T-helper 17 cell (primary cell): ENCODE results near the gene JPH3. TPM values are rescaled to one million over a fixed set of nuclear protein-coding genes. Genes with fewer than 3 reads are reported as not detected.

Source experiments
- ATAC-seq: fragments of 150-1000 bp; cut with Tn5 transposase; 2 replicates; pipeline ENCODE4 v1.10.0; 2021; ENCODE audit warnings: mild to moderate bottlenecking, moderate library complexity
- DNase-seq, 3 donors: peaks; one replicate each; pipeline versions ENCODE4 v3.0.0 to v3.0.0-alpha.2; 2020 to 2021
- H3K9me3 ChIP-seq: one replicate; pipeline ENCODE4 v1.7.0; 2013; ENCODE audit warnings: low read length, mild to moderate bottlenecking; ENCODE audit not compliant: control insufficient read depth, poor library complexity, severe bottlenecking
- H3K27ac Mint-ChIP-seq: one replicate; pipeline ENCODE4 v1.8.0; 2022; ENCODE audit warnings: mild to moderate bottlenecking, moderate library complexity, mixed read lengths
- H3K27me3 Mint-ChIP-seq: one replicate; pipeline ENCODE4 v1.8.0; 2022; ENCODE audit warnings: mixed read lengths
- H3K36me3 Mint-ChIP-seq: one replicate; pipeline ENCODE4 v1.8.0; 2022; ENCODE audit warnings: low read depth, mixed read lengths
- H3K4me1 Mint-ChIP-seq: one replicate; pipeline ENCODE4 v1.8.0; 2022; ENCODE audit warnings: mild to moderate bottlenecking, mixed read lengths
- H3K4me3 Mint-ChIP-seq: one replicate; pipeline ENCODE4 v1.8.0; 2022; ENCODE audit warnings: mild to moderate bottlenecking, moderate library complexity, mixed read lengths
- total RNA-seq, 4 donors: library from RNA in 2 of 4; stranded (reverse) in 2 of 4; gene quantifications; one replicate each; pipeline ENCODE4 v1.2.3 and lab custom pipeline; 2022 to 2026

The JPH3 gene
- total RNA-seq, 2 donors from 2014 or later: 0.08 TPM; not detected in 1

DNA sequence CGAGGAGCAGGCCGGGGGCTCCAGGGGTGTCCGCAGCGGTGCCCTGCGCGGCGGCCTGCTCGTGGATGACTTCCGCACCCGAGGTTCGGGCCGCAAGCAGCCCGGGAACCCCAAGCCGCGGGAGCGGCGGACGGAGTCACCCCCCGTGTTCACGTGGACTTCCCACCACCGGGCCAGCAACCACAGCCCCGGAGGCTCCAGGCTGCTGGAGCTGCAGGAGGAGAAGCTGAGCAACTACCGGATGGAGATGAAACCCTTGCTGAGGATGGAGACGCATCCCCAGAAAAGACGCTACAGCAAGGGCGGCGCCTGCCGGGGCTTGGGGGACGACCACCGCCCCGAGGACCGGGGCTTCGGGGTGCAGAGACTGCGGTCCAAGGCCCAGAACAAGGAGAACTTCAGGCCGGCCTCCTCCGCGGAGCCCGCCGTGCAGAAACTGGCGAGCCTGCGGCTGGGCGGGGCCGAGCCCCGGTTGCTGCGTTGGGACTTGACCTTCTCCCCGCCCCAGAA, 87.7 kb downstream of the JPH3 start:
- no peaks in the 10 kb centered on the region for H3K4me1 Mint-ChIP-seq
- DNase-seq (no peak), ATAC-seq (no peak)
- H3K27ac Mint-ChIP-seq: no peak overlapping the region
- H3K9me3 ChIP-seq: no peaks in the 10 kb centered on the region
- H3K36me3 Mint-ChIP-seq: no peaks in the 10 kb centered on the region
- H3K27me3 Mint-ChIP-seq: peaks cover 14% of the 10 kb centered on the region
- H3K4me3 Mint-ChIP-seq: no peak overlapping the region

DNA sequence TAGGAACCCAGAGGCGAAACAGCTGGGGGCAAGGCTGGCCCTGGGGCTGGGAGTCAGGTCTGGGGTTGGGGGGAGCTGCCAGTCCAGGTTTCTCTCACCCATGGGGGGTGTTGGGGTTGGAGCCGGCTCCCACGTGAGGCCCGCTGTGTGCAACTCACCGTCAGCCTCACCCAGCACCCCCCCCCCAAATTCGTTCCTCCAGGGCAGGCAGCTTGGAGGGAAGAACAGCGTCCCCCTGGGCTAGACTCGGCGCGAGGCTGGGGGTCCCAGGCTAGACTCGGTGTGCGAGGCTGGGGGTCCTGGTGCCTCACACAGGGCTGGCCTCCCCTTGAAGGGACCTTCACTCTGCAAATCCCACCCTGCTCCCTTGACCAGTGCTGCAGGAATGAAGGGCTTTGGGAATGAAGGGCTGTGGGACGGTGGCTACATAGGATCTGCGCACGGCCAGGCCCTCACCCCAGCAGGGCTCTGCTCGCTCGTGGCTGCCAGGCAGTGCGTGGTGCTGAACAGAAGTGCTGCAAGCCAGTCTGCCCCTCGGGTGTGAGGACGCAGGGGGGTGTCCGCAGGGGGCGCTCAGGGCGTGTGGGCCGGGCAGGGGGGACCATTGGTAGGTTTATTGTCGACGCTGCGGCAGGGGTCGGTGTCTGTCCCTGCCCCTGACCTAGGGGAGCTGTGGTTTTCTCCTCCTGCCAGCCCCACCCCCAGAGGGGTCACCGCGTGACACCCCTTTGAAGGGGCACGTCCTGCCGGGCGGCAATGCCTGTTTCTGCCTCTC, 88.8 kb downstream of the JPH3 start:
- no peaks in the 10 kb centered on the region for H3K9me3 ChIP-seq
- Mint-ChIP-seq H3K27me3 (peaks cover 7% of the 10 kb centered on the region), H3K36me3 (no peaks in the 10 kb centered on the region), H3K27ac (no peak overlapping the region), H3K4me3 (no peak overlapping the region), H3K4me1 (no peaks in the 10 kb centered on the region)
- DNase-seq (no peak), ATAC-seq (no peak)

DNA sequence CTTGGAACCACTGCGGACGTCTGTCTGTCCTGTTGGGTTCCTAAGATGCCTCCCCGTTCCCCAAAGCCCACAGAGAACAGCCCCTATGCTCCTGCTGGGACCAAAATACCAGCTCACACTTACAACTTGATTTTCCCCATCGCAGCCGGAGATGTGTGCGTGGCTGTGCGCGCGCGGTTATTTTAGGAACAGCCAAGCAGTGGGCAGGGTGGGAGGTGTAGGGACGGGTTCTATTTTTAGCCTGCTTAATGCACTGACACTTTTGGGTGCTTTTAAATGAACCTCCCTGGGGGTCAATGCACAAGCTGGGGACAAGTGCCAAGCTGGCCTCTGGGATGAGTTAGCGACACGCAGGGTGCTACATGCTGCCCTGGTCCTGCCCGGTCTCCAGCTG, 89.4 kb downstream of the JPH3 start:
- H3K4me3 Mint-ChIP-seq: no peak overlapping the region
- no peak for ATAC-seq
- peaks cover 7% of the 10 kb centered on the region for H3K27me3 Mint-ChIP-seq
- H3K9me3 ChIP-seq: no peaks in the 10 kb centered on the region
- H3K36me3 Mint-ChIP-seq: no peaks in the 10 kb centered on the region
- H3K4me1 Mint-ChIP-seq: no peaks in the 10 kb centered on the region
- H3K27ac Mint-ChIP-seq: no peak overlapping the region
- no peak for DNase-seq

DNA sequence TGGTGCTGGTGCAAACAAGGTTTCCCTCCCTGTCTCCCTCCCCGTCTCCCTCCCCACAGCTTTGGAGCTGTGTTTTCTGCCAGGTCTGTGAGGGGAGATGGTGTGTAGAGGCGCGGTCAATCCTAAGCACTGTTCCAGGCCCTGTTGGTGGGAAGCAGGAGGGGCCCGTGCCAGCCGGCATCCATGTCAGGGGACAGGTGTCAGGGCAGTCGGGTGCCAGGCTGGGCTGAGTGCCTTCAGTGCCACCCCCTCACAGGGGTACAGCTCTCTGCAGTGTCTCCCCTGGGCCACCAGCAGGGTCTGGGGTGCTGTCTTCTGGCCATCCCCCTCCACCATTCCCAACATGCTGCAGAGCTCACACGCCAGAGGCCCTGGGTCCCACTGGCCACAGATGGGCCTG, 89.9 kb downstream of the JPH3 start:
- DNase-seq (no peak), ATAC-seq (no peak)
- Mint-ChIP-seq H3K4me1 (no peaks in the 10 kb centered on the region), H3K27ac (peak overlapping the region; percentile 27), H3K36me3 (no peaks in the 10 kb centered on the region), H3K4me3 (no peak overlapping the region), H3K27me3 (peaks cover 2% of the 10 kb centered on the region)
- no peaks in the 10 kb centered on the region for H3K9me3 ChIP-seq

DNA sequence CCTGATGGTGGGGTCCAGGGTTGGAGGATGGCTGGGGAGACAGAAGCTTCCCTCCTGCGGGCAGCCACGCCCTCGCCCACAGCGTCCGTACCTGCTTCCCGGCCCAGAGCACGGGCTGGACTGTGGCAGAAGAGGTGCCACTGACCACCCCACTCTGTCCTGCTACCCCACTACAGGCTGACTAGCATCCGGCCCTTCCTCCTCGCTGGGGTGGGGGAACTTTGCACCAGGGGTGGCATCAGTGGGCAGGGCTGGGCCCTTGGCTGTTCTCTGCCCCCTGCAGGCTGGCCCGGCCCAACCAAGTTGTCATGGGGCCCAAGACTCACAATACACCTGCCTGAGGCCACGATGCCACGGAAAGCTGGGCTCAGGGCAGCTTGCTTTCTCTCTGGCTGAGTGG, 90.4 kb downstream of the JPH3 start:
- H3K36me3 Mint-ChIP-seq: no peaks in the 10 kb centered on the region
- no peaks in the 10 kb centered on the region for H3K4me1 Mint-ChIP-seq
- H3K27me3 Mint-ChIP-seq: no peaks in the 10 kb centered on the region
- H3K4me3 Mint-ChIP-seq: no peak overlapping the region
- no peak for DNase-seq
- H3K9me3 ChIP-seq: no peaks in the 10 kb centered on the region
- H3K27ac Mint-ChIP-seq: peak overlapping the region; percentile 27
- ATAC-seq: no peak

DNA sequence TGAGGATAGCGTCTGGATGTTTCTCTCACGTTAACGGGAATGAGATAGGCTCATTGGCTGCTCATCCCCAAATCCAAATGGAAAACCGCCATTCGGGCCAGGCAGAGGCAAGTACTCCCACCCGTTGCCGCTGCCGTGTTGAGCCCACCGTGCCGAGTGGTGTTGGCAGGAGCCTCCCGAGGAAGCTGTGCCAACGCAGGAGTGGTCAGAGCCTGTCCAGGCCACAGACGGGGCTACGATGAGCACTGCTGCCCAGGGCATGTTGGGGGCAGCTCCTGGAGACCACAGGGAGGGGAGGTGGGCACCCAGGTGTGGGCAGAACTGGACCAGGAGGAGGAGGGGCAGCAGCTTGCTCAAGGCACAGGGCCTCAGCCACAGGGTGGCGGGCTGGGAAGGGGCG, 91.5 kb downstream of the JPH3 start:
- H3K9me3 ChIP-seq: no peaks in the 10 kb centered on the region
- DNase-seq (no peak), ATAC-seq (no peak)
- no peak overlapping the region for H3K4me3 Mint-ChIP-seq
- no peaks in the 10 kb centered on the region for H3K36me3 Mint-ChIP-seq
- H3K27me3 Mint-ChIP-seq: no peaks in the 10 kb centered on the region
- no peak overlapping the region for H3K27ac Mint-ChIP-seq
- peaks cover 8% of the 10 kb centered on the region for H3K4me1 Mint-ChIP-seq

DNA sequence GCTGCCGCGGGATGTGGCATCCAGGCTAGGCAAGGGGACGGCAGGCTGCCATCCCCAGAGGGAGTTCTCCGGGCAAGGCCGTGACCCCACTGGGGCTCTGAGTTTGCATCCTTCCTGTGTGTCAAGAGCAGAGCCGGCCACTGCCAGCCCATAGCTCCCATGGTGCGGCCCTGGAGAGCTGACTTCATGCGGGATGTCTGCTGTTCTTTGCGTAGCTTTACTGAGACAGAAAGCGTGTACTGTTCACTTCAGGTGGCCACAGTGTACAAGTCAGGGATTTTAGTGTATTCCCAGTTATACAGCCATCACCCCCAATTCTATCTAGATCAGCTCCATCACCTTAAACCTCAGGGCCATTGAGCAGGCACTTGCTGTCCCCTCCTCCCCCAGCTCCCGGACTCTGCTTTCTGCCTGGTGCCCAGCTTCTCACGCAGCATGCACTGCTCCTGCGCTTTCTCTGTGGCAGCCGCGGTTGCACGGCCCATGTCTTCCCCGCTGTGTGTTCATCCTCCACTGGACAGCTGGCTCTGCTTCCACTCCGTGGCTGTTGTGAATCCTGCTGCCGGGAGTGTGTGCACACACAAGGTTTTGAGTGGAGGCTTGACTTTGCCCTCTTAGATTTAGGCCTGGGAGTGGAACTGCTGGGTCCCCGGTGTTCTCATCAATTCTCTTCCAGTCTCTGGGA, 92.3 kb downstream of the JPH3 start:
- H3K27me3 Mint-ChIP-seq: no peaks in the 10 kb centered on the region
- H3K4me3 Mint-ChIP-seq: no peak overlapping the region
- no peaks in the 10 kb centered on the region for H3K36me3 Mint-ChIP-seq
- H3K4me1 Mint-ChIP-seq: peaks cover 11% of the 10 kb centered on the region
- H3K9me3 ChIP-seq: no peaks in the 10 kb centered on the region
- DNase-seq: no peak
- no peak for ATAC-seq
- H3K27ac Mint-ChIP-seq: no peak overlapping the region

DNA sequence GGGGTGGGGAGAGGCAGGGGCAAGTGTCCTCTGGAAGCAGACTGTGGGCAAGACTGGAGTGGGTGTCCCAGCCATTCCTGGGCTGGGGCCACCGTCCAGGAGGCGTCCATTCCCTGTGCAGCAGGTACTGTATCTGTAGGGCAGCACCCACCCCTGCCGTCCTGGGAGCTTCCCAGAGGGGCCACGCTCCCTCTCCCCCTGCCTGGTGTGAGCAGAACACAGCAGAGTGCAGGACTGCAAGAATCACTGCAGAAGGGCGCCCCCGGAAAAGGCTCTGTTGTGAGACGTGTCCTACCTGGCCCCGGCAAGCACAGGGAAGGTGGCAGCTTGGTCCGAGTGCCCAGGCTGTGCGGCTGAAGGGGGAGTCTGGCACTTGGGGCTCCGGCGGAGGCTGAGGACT, 93.2 kb downstream of the JPH3 start:
- ATAC-seq: no peak
- Mint-ChIP-seq H3K4me1 (peaks cover 14% of the 10 kb centered on the region), H3K4me3 (no peak overlapping the region), H3K27ac (no peak overlapping the region), H3K36me3 (no peaks in the 10 kb centered on the region), H3K27me3 (no peaks in the 10 kb centered on the region)
- H3K9me3 ChIP-seq: no peaks in the 10 kb centered on the region
- DNase-seq: no peak

DNA sequence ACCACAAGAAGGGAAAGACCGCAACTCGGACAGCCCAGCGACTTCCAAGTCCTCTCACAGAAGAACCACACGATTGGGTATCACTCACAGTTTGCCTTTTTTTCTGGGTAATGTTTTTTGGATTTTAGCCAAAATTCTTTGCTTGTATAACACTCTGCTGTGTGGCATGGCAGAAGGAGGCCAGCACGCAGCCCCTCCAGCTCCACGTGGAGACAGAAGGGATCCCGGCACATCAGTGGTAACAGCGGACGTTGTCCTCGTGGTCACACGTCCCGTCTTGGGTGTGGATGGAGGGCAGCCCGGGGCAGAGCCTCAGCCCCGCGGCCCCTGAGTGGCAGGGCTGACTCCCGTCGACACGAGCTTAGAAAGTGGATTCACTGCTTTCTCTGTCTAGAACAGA, 94.4 kb downstream of the JPH3 start:
- Mint-ChIP-seq H3K4me3 (no peak overlapping the region), H3K27ac (no peak overlapping the region), H3K27me3 (no peaks in the 10 kb centered on the region), H3K4me1 (peaks cover 17% of the 10 kb centered on the region), H3K36me3 (no peaks in the 10 kb centered on the region)
- DNase-seq (no peak), ATAC-seq (no peak)
- no peaks in the 10 kb centered on the region for H3K9me3 ChIP-seq

DNA sequence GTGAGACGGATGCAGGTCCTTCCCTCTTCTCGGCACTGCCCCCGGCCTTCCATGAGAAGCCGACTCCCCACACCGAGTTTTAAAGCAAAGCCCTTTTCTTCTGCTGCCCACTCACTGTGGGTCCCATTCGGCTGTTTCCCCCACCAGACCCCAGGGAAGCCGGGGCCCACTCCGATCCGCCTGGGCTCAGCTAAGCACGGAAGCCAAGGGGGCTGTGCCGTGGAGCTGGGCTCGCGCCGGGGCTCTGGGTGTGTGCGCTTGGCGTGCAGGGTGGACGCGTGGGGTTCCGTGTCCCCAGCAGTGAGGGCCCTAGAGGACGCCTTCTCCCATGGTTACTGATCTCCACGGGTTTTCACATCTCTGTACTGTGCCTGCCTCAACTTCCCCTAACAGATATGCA, 94.9 kb downstream of the JPH3 start:
- no peaks in the 10 kb centered on the region for H3K9me3 ChIP-seq
- no peak overlapping the region for H3K4me3 Mint-ChIP-seq
- peak overlapping the region; percentile 78 for H3K27ac Mint-ChIP-seq
- H3K4me1 Mint-ChIP-seq: peaks cover 21% of the 10 kb centered on the region
- DNase-seq (no peak), ATAC-seq (no peak)
- H3K36me3 Mint-ChIP-seq: no peaks in the 10 kb centered on the region
- H3K27me3 Mint-ChIP-seq: no peaks in the 10 kb centered on the region

DNA sequence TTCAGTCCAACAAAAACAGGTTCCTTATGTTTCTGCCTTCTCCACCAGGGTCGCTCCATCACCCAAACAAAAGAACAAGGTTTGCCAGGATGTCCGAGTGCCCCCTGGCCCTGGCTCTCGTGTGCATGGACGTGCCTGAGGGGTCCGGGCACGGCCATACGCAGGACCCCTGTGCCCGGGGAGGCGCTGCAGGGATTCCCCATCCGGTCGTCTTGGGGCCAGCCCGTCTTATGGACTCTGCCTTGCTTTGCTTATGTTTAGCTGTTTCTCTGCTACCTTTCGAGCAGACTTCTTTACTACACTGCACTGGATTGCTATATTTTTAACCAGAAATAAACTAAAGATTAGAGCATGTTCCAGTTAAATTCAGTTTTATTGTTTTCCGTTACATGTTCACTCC, 95.5 kb downstream of the JPH3 start:
- Mint-ChIP-seq H3K36me3 (no peaks in the 10 kb centered on the region), H3K4me3 (no peak overlapping the region), H3K27ac (peak overlapping the region; percentile 78)

DNA sequence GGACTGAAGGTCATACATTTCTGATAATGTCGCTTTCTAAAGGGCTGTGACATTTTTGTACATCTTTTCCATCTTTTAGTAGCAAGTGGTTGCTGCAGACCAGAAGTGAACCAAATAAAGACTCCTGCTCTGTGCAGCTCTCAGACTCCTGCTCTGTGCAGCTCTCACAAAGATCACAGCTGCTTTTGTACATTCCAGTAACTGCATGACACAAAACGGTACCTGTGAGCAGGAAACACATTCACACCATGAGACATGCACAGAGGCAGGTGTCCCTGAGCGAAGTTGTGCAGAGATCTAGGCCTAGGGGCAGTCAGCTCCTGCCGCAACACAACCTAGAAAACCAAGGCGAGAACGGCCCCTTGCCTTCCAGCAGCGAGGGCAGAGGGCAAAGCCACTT, 95.9 kb downstream of the JPH3 start:
- DNase-seq (no peak), ATAC-seq (no peak)
- Mint-ChIP-seq H3K27me3 (no peaks in the 10 kb centered on the region), H3K4me3 (no peak overlapping the region), H3K36me3 (no peaks in the 10 kb centered on the region), H3K4me1 (peaks cover 31% of the 10 kb centered on the region), H3K27ac (peak overlapping the region; percentile 78)
- H3K9me3 ChIP-seq: no peaks in the 10 kb centered on the region

More for the DNA sequence above, 95.5 kb downstream of the JPH3 start:
- no peaks in the 10 kb centered on the region for H3K27me3 Mint-ChIP-seq
- ATAC-seq (no peak), DNase-seq (no peak)
- peaks cover 26% of the 10 kb centered on the region for H3K4me1 Mint-ChIP-seq
- no peaks in the 10 kb centered on the region for H3K9me3 ChIP-seq

DNA sequence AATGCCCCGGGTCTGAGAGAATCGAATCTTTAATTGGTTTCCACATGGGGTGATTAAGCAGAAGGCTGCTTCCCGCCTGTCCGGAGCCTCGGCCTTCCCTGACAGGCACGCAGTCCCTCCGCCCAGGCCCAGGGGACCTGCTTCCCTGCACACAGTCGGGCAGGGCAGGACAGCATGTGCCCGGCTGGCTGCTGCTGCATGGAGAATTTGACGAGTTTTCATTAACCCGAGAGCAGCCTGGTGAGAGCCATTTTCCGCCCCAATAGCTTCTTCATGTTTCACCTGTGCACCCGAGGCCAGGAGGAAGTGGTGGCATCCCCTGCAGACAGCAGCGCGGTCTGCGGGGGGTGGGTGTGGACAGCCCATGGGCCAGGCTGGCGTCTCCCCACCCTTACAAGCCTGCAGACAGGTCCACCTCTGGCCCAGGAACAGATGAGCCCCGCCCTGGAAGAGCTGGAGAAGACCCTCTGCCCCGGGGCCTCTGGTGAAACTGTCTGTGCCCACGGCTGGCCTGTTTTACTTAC, 96.4 kb downstream of the JPH3 start:
- no peaks in the 10 kb centered on the region for H3K9me3 ChIP-seq
- H3K27ac Mint-ChIP-seq: peak overlapping the region; percentile 27
- no peak for DNase-seq
- no peaks in the 10 kb centered on the region for H3K27me3 Mint-ChIP-seq
- H3K4me1 Mint-ChIP-seq: peaks cover 34% of the 10 kb centered on the region
- no peak for ATAC-seq
- H3K36me3 Mint-ChIP-seq: no peaks in the 10 kb centered on the region
- H3K4me3 Mint-ChIP-seq: no peak overlapping the region
